ENCODE measurements around the gene MYMX.
A peak's percentile ranks its signal among the peaks of the same experiment; 100 is the strongest.

DNA sequence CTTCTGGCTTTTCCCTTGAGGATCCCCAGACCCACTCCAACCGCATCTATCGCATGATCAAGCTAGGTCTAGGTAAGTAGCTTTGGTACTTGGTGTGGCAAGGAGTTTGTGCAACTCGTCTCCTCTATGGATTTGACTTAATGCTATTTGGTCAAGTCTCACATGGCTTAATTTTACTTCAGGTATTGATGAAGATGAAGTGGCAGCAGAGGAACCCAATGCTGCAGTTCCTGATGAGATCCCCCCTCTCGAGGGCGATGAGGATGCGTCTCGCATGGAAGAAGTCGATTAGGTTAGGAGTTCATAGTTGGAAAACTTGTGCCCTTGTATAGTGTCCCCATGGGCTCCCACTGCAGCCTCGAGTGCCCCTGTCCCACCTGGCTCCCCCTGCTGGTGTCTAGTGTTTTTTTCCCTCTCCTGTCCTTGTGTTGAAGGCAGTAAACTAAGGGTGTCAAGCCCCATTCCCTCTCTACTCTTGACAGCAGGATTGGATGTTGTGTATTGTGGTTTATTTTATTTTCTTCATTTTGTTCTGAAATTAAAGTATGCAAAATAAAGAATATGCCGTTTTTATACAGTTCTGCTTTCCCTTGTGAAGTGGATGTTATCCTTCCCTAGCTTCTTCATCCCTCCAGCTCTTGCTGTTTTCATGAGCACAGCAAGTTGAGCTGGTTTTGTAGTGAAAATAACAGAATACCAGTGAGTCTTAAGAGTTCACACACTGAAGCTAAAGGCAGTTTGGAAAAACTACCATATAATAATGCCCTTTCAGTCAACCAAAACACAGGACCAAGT is 36.8 kb downstream of the MYMX start:
- peak; percentile 26 to 69 for TF ChIP-seq RAD21 (IDR thresholded peaks at IDR 0.05)
- TF ChIP-seq EGR1 (IDR thresholded peaks at IDR 0.05; ENCODE audit: low read depth in 2 of 2), result no peak
- TF ChIP-seq RXRA (IDR thresholded peaks at IDR 0.05), result peak in 1 of 2 donors; percentile 41
- TF ChIP-seq, protein P1, sequence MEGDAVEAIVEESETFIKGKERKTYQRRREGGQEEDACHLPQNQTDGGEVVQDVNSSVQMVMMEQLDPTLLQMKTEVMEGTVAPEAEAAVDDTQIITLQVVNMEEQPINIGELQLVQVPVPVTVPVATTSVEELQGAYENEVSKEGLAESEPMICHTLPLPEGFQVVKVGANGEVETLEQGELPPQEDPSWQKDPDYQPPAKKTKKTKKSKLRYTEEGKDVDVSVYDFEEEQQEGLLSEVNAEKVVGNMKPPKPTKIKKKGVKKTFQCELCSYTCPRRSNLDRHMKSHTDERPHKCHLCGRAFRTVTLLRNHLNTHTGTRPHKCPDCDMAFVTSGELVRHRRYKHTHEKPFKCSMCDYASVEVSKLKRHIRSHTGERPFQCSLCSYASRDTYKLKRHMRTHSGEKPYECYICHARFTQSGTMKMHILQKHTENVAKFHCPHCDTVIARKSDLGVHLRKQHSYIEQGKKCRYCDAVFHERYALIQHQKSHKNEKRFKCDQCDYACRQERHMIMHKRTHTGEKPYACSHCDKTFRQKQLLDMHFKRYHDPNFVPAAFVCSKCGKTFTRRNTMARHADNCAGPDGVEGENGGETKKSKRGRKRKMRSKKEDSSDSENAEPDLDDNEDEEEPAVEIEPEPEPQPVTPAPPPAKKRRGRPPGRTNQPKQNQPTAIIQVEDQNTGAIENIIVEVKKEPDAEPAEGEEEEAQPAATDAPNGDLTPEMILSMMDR (IDR thresholded peaks at IDR 0.05; ENCODE audit: low read depth, low read length, missing input control), result peak; percentile 29

Data from liver (tissue), 3 donors.